VCaP (cell line): ENCODE measurements around the gene MGAT5.

ENCODE experiments used
- H3K27ac ChIP-seq: fragments of 450-650 bp; 2 replicates; pipeline ENCODE4 v1.5.1; 2017
- TF ChIP-seq, protein P1 (sequence below): fragments of 450-650 bp; conservative IDR thresholded peaks from 2 replicates; pipeline ENCODE4 v1.5.1; 2017; ENCODE audit warnings: mild to moderate bottlenecking, moderate library complexity

The MGAT5 gene

GRCh38 chr2:134449751-134450513 lies 196.1 kb downstream of the MGAT5 start:
- H3K27ac ChIP-seq, result no peak overlapping the region
- TF ChIP-seq, protein P1, sequence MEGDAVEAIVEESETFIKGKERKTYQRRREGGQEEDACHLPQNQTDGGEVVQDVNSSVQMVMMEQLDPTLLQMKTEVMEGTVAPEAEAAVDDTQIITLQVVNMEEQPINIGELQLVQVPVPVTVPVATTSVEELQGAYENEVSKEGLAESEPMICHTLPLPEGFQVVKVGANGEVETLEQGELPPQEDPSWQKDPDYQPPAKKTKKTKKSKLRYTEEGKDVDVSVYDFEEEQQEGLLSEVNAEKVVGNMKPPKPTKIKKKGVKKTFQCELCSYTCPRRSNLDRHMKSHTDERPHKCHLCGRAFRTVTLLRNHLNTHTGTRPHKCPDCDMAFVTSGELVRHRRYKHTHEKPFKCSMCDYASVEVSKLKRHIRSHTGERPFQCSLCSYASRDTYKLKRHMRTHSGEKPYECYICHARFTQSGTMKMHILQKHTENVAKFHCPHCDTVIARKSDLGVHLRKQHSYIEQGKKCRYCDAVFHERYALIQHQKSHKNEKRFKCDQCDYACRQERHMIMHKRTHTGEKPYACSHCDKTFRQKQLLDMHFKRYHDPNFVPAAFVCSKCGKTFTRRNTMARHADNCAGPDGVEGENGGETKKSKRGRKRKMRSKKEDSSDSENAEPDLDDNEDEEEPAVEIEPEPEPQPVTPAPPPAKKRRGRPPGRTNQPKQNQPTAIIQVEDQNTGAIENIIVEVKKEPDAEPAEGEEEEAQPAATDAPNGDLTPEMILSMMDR, result no peak

DNA sequence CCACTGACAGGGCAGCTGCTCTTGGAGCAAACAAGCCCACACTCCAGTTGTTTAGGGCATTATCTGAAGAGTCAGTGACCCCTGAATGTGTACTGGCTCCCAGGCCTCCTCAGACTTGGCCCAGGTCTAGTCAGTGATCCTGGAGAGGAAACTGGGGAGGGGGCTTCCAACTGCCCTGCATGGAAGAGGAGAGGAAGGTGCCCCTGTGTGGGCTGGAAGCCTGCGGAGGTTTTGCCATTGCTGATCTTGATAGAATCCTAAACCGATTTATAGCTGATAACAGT lies 197.4 kb downstream of the MGAT5 start:
- no peak overlapping the region for H3K27ac ChIP-seq
- TF ChIP-seq, protein P1, result no peak

DNA sequence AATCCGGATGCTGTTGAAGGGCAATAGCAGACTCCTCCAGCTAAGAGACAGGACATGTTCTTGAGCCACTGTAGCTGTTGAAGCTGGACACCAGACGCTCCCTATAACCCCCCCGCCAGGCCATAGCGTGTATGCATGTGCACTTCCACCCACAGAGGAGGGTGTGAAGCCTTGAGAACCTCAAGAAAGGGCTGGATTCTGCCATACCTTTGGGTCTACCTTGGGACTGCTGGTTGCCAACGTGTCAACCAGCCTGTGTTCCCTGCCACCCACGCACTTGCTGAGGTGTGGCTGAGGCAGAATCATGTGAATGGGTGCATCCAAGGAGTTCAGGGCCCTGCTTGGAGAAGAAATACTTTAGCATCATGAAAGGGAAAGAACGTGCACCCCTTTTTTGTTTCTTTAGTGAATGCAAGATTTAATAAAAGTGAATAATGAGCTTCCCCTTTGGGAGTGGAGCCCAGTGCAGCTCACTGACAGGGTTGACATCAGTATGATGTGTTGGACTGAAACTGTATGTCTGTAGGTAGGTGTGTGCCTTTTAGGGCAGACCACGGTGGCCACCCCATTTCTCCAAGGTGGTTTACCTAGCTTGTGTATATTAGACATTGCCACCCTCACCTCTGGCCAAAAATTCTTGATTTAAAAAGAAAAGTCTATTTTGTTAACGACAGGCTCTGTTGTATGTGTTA lies 198.3 kb downstream of the MGAT5 start:
- H3K27ac ChIP-seq, result no peak overlapping the region
- TF ChIP-seq, protein P1, result no peak

GRCh38 chr2:134453476-134453875 lies 199.6 kb downstream of the MGAT5 start:
- TF ChIP-seq, protein P1, result no peak
- H3K27ac ChIP-seq, result no peak overlapping the region

DNA sequence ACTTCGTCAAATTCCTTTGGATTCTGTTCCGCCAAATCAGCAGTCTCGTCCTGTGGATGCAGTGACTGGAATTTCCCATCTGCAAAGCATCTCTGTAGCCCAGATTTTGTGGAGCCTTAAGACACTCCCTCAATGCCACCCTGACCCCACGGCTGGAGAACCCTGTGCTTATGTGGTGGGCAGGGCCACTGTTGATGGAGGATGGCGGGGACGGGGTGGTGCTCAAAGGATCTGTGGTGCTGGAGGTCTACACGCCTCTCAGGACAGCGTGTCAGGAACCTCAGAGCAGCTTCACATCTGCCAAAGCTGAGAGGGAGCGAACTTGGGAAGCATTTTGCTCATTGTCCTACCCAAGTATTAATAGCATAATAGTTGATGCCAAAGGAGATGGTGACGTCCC lies 200.1 kb downstream of the MGAT5 start:
- TF ChIP-seq, protein P1, result no peak
- H3K27ac ChIP-seq, result no peak overlapping the region

DNA sequence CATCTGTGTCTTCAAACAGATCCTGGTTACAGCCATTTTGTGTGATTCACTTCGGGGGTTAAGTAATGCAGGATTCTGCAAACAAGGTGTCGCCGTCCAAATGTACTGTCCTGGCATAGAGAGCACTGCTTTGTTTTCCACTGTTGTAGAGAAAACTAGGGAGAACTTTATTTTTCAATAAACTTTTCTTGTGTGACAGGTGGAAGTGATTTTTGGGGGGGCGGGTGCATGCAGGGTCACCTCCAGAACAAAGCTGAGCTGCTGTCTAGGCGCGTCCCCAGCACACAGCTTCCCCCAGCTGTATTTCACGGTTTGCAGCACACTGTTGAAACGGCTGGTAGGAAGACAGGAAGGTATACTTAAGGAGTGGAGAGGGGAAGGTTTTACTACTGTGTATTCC lies 200.6 kb downstream of the MGAT5 start:
- TF ChIP-seq, protein P1, result no peak
- no peak overlapping the region for H3K27ac ChIP-seq

DNA sequence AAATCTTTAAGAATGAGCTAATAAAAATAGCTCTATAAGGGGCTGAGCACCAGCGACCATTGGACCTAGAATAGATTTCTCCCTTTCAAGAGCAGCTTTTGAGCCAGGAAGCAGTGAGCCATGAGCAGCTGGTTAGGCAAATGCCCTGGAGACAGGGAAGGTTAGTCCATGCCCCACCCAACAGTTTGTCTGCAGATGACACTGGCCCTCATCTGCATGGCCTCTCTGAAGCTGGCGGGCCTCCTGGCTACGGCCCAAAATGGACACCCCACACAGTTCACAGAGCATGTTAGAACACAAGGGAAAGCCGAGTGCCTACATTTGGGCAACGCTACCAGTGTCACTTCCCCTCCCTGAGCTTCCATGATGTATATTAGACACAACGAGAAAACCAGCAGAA lies 201.1 kb downstream of the MGAT5 start:
- H3K27ac ChIP-seq, result no peak overlapping the region
- TF ChIP-seq, protein P1, result no peak
